NCI-H774 (cell line): Measurements from ENCODE around the gene MRPL1.
"Not testable (repeated sequence)": the region's sequence is repeated elsewhere in the genome, so short reads cannot be mapped to it uniquely, and the experiment has no call there.

Experiments
- DNase-seq: peaks from one replicate; lab custom pipeline; 2025; lab: John Stamatoyannopoulos, UW

Gene MRPL1

GRCh38 chr4:77982900-77983540, 120.4 kb downstream of the MRPL1 start:
- not testable (repeated sequence) for DNase-seq

- DNase-seq: not testable (repeated sequence)
These were observed 121.1 kb downstream of the MRPL1 start for GRCh38 chr4:77983612-77984311.

- no peak for DNase-seq
These were observed 127.3 kb downstream of the MRPL1 start for GRCh38 chr4:77989968-77990367.

- no peak for DNase-seq
These were observed 127.8 kb downstream of the MRPL1 start for GRCh38 chr4:77990456-77990855.

GRCh38 chr4:77990904-77991358, 128.3 kb downstream of the MRPL1 start:
- no peak for DNase-seq

GRCh38 chr4:77992581-77992980, 130.0 kb downstream of the MRPL1 start:
- DNase-seq: no peak

GRCh38 chr4:77994194-77994721, 131.6 kb downstream of the MRPL1 start:
- DNase-seq: no peak

GRCh38 chr4:77996076-77996475, 133.4 kb downstream of the MRPL1 start:
- no peak for DNase-seq

GRCh38 chr4:78001531-78001930, 138.9 kb downstream of the MRPL1 start:
- no peak for DNase-seq

GRCh38 chr4:78002260-78002659, 139.6 kb downstream of the MRPL1 start:
- no peak for DNase-seq
